DMS53 treated with DMSO at 0.1 percent for 48 hours (cell line): ENCODE data around the gene CBY1.
"Not testable (repeated sequence)": the region's sequence is repeated elsewhere in the genome, so short reads cannot be mapped to it uniquely, and the experiment has no call there.

Source experiments
- DNase-seq: peaks from one replicate; lab custom pipeline; 2025; ENCODE audit not compliant: unreplicated experiment; lab: John Stamatoyannopoulos, UW

The CBY1 gene

DNA sequence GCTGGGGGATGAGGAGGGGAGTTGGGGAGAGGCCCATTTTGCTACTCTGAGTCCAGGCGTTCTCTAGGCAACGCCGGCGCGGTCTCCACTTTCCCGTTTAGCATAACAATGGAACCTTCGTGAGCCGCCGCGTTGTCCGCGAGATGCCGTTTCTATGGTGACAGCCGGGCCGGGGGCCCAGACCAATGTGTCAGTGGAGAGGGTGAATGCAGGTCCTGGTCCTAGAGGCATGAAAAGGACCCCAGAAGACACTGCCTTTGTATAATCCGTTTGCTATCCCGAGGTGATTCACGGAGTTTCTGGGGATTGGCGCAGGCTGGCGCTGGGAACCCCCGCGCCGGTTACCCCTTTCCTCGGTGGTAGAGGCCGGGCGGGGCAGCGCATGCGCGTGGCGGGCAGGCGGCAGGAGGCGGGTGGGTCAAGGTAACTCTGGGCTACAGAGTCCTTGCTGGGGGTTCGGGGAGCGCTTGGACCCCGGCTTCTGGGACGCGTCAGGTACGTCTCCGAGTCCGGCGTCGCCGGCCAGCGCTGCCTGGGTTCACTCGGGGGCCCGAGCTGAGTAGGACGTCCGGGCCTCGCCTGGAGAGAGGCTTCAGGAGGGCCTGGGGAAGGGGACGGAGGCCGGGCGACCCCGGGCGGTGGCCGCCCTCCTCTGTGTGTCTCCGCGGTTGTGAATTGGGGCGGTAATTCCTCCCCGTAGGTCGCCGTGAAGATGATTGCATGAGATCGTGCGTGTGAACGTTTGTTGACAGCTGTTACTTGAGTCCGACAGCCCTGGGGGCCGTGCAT lies at the start of gene CBY1, which contains the start of gene FAM227A:
Gene CBY1, plus strand, starts transcription at position 383 of the 789 bp plus-strand sequence. CDS start 11,417 bp downstream, outside the sequence.
Gene FAM227A, minus strand, starts transcription at position 137 of the 789 bp plus-strand sequence. CDS start 6,224 bp downstream, outside the sequence.
- DNase-seq: peak; percentile 81

DNA sequence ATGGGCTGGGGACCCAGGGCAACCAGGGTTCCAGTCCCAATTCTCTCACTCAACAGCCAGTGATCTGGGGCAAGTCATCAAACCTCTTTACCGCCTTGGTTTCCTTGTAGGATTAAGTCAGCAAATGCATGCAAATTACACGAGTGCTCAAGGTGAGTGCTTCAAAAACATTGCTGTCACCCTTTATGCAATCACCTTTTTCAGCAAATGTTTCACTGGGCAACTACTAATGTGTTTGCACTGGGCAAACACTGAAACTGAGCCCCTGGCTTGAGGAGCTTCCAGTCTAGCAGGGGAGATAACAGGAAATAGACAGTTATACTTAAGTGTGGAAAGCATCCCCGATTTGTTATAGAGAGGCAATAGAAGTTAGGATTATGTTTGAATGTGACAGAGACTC lies 48.8 kb upstream of the CBY1 start:
- peak; percentile 27 for DNase-seq

DNA sequence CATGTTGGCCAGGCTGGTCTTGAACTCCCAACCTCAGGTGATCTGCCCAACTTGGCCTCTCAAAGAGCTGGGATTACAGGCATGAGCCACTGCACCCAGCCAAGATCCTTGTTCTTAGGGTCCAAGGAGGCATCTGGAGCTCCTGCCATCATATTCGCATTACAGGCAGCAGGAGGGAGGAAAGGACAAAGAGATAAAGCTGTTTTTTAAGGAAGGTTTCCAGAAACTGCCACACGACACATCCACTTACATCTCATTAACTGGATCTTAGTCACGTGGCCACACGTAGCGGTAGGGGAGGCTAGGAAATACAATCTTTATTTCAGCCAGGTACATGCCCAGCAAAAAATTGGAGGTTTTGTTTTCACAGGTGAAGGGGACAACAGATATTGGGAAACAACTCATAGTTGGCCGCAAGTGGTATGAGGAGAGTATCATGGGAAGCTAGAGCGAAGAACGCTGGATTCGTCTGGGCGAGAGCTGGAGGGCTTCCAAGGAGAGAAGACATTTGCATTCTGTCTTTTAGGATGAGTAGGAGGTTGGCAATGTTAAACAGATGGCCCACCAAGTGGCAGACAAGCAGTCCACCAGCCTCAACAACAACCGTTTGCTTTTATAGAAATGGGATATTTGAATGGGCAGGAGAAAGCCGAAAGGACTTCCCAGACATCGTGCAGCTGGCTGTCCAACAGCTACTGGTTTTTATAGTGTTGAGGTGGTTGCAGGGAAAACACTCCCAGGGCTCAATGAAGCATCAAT lies 47.3 kb upstream of the CBY1 start:
- no peak for DNase-seq

DNA sequence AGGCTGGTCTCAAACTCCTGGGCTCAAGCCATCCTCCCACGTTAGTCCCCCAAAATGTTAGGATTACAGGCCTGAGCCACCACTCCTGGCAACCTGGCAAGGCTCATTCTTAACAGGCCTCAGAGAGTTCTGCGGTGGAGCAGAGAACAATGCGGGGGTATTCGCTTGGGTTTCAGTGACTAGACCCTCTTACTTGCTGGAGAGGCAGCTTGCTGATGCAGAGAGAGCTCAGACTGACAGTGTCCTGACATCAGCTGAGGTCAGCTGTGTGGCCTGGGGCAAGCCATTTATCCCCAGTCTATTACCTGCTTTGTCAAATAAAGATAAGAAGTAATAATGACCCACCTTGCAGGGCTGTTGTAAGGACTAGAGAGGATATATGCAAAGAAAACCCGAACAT lies 46.2 kb upstream of the CBY1 start:
- no peak for DNase-seq

DNA sequence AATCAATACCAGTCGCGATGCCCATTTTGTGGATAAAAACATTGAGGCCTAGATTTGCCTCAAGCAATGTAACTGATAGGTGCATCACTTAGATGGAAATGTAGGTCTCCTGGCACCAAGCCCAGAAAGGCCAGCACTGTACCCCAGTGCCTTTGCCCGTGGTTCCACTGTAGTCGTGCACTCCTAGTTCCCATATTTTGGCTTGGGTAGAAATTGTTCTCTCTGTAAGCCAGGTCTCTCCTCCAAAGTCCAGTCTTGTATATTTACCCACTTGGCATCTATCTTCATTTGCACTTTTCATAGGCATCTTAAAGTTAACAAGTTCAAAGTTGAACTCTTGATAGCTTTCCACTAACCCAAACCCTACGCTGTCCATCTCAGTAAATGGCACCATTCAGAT lies 44.9 kb upstream of the CBY1 start:
- DNase-seq: no peak

DNA sequence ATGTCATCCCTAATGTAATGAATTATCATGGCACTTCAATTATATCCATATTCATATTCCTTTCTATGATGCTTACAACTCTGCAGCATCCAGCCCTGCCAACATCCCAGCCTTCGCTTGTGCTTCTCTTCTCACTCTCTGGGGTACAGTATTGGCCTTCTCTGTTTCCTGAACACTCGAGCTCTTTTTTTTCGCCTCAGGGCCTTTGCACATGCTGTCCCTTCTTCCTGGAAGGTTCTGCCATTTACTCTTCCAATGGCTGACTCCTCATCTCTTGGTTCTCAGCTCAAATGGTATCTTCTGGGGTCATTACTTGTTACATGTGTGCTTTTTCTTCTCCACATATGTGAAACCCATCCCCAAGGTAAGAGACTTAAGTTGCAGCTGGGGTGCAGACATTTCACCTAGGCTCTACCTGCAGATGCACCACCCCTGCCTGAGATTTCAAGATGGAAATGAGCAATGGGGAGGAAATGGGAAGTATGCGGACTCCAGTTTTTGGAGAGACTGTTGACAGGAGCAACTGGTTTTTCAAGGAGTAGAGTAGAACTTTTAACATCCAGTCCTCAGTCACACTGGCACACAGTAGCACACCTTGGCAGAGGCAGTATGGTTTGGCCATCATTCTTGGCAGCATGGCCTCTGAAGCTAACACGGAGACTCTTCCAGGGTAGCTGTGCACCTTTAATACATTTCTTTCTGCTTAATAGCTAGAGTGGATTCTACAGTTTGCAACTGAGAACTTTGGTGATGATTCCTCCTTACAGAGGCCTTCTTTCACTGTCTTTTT lies 44.0 kb upstream of the CBY1 start:
- DNase-seq: no peak

DNA sequence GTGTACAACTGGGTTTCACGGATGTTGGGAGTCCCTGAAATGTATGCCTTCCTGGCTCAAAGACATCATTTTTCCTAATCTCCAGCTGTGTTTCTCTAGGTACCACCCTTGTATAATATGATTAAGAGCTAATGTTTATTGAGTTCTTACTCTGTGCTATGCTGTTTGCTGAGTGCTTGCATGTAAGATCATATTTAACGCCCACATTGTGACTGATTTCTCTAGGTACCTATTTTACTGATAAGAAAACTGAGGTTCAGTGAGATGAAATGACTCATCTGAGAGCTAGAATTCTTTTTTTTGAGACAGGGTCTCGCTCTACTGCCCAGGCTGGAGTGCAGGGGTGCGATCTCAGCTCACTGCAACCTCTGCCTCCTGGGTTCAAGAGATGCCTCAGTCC lies 42.9 kb upstream of the CBY1 start:
- DNase-seq: no peak

DNA sequence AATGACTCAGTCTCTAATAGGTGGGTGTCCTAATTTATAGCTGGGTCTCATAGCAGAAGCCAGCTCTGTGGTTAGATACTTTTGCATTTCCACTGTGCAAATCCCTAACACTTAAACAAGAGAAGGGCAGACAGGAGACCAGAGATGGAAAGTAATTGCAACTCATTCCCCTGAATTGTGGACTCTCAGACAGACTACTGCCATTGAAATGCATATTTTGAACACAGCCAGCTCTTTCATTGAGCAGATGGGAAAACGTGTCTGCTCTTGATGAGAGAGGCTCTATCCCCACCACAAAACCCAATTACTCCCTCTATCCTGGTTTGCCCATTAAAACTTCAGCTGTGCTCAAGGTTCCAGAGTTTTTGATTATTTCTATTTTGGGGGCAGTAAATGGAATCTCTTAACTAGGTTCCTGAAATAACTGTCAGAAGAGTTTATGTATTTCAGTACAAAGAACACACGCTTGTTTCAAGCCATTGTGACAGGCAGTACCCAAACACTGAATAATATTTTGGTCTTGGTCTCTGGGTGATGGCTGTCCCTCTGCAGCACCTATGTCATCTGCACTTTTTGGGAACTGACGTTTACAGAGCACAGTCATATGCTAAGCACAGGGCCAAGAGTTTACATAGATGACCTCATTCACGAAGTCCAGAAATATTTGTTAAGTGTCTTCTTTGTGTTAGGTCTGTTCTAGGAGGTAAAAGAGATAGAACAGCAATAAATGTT lies 41.9 kb upstream of the CBY1 start:
- peak; percentile 8 for DNase-seq

DNA sequence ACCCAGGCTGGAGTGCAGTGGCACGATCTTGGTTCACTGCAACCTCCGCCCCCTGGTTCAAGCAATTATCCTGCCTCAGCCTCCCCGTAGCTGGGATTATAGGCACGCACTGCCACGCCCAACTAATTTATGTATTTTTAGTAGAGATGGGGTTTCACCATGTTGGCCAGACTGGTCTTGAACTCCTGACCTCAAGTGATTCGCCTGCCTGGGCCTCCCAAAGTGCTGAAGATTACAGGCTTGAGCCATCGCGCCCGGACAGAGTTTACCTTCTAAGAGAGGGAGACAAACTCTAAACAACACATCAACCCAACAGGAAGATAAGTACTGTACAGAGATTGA lies 41.4 kb upstream of the CBY1 start:
- not testable (repeated sequence) for DNase-seq

DNA sequence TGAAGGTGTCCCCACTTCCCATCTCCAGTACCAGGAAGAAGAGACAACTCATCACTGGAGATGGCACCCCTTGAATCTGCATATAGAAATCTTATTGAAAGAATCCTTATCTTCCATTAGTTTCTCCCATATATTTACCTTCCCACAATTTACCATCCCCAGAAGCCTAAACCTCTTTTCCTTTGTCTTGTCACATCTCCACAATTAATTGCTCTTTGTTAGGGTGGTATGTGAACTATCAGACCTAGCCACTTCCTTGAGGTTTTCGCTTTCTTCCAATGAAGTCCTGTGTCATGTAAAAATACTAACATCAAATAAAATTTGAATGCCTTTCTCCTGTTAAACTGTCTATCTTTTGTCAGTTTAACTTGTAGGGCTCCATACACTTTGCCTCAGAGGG lies 38.2 kb upstream of the CBY1 start:
- DNase-seq: no peak

DNA sequence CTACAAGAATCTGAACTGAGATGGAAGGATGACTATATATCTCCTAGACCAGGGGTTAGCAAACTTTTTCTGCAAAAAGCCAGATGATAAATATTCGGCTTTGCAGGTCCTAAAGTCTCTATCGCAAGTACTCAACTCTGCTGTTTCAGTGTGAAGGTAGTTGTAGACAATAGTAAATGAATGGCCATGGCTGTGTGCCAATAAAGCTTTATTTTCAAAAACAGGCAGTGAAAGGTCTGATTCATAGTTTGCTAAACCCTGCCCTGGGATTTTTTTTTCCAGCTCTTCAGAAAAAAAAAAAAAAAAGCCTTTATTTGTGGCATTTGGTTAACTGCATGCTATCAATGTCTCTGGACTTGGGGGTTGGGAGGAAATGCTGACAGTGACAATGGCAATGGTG lies 37.8 kb upstream of the CBY1 start:
- no peak for DNase-seq

DNA sequence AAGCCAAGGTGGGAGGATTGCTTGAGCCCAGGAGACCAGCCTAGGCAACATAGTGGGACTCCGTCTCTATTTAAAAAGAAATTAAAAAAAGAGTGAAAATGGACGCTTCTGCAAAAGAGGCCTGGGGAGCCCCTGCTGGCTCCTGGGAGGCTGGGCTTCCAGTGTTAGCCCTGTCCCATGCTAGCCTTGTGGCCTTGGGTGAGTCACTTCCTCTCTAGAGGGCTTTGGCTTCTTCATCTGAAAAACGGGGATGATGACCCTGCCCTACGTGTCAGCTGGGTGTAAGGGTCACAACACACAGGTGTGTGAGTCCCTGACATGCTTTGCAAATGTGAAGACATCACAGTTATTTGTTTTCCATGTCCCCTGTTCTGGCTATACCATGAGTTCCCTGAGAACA lies 33.1 kb upstream of the CBY1 start:
- DNase-seq: no peak

DNA sequence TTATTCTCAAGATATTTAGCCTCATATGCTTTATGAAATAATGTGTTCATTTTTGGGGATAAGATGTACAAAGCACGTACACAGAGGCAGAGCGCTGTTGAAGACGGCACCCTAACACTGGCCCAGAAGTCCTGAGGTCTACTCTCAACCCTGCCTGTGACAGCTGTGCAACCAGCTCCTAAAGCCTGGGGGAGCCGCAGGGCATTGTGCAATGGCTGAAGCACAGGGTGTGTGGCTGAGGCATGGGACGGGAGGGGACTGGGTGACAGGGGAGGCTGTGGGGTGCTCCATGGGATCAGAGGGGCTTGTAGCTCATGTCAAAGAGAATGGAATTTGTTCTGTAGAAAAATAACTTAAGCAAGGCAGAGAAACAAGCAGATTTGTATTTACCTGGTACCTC lies 28.0 kb upstream of the CBY1 start:
- no peak for DNase-seq

DNA sequence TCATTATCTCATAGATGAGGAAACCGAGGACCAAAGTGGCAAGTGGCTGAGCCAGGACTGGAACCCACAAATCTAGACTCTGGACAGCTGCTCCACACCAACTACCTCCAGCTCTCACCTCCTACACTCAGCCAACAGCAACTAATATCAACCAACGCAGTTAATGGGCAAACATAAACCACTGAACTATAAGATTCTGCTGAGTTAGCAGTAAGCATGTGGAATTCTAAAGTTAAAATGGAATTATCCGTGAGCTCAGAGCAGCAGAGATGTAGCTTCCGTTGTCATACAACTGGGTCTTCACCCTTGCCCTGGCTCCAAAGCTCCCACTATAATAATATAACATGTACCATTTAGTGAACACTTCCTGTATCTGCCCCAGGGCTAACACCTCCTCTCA lies 27.3 kb upstream of the CBY1 start:
- DNase-seq: no peak

DNA sequence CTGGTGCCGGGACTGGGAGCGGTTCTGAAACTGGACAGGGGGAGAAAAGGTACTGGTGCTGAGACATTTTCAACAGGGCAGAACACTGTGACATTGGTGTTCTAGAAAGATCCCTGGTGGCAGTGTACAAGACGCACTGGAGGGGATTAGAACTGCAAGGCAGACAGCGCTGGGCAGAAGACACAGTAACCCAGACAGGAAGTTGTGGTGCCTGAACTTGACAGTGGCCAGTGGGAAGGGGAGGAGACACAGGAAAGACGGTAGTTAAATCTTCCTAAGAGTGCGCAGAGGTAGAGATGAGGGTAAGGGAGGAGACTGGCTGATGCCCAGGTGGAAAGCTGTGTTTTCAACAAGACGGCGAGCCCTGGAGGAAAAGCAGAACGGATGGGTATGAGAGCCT lies 24.7 kb upstream of the CBY1 start:
- DNase-seq: no peak

DNA sequence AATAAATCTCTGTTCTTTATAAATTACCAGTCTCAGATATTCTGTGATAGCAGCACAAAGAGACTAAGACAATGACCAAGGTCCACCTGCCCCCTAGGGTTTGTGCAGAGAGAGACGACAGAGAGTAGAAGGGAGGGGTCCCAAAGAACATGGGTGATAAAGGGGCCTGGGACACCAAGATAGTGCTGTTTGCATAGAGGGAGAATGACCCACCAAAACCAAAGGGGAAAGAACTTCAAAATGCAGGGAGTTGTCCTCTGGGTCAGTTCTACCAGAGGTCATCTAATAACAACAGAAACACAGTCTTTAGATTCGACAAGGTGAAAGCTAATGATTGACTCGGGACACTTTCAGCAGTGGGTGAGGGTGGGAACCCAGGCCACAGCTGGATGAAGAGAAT lies 23.9 kb upstream of the CBY1 start:
- DNase-seq: no peak

DNA sequence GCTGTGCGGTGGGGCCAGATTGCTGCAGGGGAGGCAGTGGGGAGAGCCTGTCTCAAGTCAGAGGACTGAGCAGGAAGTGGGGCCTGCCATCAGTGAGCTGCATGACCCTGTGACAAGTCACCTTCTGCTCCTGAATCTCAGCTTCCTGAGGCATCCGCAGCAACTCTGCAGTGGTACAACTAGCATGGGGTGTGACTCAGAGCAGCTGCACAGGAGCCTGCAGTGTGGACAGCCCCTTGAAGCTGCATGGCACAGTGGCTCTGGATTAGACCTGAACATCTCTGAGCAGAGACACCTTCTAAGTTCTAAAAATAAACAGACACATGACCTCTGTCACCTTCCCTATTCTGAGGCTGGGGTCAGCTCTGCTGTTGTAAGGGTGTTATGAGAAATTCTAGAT lies 18.2 kb upstream of the CBY1 start:
- no peak for DNase-seq

DNA sequence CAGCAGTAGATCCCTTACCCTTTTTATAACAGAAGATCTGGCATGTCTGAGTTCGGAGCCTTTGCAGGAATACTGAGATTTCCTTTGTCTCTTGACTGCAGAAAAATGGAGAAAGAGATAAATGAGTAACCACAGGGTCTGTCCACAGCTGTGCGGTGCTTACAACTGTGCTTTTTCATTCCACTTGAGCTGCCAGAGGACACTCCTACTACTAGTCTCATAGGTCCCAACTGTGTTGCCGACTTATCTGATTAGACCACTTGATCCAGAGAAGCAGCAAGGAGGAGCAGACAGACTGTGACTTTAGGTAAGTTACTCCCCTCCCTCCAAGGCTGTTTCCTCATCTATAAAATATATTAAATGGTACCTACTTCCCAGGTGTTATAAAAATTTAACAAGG lies 17.7 kb upstream of the CBY1 start:
- no peak for DNase-seq

DNA sequence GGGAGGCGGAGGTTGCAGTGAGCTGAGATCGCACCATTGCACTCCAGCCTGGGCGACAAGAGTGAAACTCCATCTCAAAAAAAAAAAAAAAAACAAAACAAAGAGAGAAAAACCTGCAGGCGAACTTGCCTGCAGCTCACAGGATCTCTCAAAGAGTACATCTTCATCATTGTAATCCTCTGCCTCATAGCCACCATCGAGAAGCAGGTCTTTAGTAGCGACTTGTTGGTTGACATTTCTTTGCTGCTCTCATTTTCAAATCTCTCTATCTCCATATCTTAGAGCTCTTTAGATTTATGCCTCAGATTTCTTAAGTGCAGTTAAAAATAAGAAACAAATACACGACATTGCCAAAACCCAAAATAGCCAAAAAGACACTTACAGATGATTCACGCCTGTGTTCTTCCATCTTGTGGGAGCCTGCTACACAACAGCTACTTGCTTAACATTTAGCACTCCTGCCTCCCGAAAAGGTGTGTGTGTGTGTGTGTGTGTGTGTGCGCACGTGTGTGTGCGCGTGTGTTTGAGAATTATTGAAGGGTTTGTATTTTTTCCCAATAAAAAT lies 14.9 kb upstream of the CBY1 start:
- DNase-seq: no peak

DNA sequence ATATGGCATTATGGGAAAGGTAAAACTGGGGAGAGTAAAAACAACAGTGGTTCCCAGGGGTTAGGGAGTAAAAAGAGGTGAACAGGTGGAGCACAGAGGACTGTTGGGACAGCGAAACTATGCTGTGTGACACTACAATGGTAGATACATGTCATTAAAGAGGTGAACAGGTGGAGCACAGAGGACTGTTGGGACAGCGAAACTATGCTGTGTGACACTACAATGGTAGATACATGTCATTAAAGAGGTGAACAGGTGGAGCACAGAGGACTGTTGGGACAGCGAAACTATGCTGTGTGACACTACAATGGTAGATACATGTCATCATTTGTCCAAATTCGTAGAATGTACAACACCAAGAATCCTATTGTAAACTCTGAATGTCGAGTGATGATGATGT lies 12.2 kb upstream of the CBY1 start:
- DNase-seq: not testable (repeated sequence)

DNA sequence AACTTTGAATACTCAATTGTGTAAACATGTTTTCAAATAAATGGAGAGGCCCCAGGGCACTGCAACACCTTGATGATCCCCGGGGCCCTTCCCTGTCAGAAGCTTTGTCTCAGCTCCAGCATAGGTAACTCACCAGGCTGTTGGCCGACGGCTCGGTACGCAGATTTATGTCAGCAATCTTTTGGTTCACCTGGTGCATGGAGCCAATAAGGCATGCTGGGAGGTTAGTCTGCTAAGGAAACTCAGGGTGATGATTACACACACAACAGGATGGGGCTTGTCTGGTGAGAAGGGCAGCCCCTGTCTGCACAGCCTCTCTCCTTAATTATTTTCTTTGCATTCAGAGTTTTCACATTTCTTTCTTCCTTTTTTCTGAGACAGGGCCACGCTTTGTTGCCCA lies 11.0 kb upstream of the CBY1 start:
- DNase-seq: no peak
